OCI-LY7 (cell line): Measurements from ENCODE around the gene MYMK.

ENCODE experiments used
- CTCF ChIP-seq: fragments of 200-600 bp; sonication (generic); conservative IDR thresholded peaks from 2 replicates; pipeline ENCODE4 v1.5.1; 2014; ENCODE audit warnings: mild to moderate bottlenecking, antibody characterized with exemption, low read length, moderate library complexity, mixed read lengths
- EZH2phosphoT487 ChIP-seq: fragments of 200-600 bp; sonication (generic); IDR thresholded peaks from 2 replicates; pipeline ENCODE4 v1.6.1; 2018; ENCODE audit warnings: low read depth, borderline replicate concordance, mild to moderate bottlenecking, mixed run types, antibody characterized with exemption, low read length, moderate library complexity, mixed read lengths

GRCh38 chr9:133492061-133493021, 32.4 kb downstream of the MYMK start:
- TF ChIP-seq CTCF (no peak), EZH2phosphoT487 (no peak)
